Keratinocyte (primary cell): Measurements from ENCODE around the gene ARHGAP24. TPM values are rescaled to one million over a fixed set of nuclear protein-coding genes. Genes with fewer than 3 reads are reported as not detected.

Experiments used
- DNase-seq: peaks from one replicate; pipeline ENCODE4 v3.0.0-alpha.2; 2011; ENCODE audit warnings: low read depth, missing footprints, low spot score
- FAIRE-seq: peaks from 2 replicates; lab custom pipeline; 2011; peaks lifted over from hg19 to GRCh38; lab: Jason Lieb, UNC
- H2AFZ ChIP-seq: 2 replicates; pipeline ENCODE4 v1.6.0; 2012; ENCODE audit warnings: low read length, control low read depth, inconsistent platforms; ENCODE audit not compliant: control insufficient read depth
- H3K27ac ChIP-seq: 2 replicates; pipeline ENCODE4 v1.5.1; 2011; ENCODE audit warnings: low read length; ENCODE audit not compliant: control insufficient read depth, insufficient read depth
- H3K27me3 ChIP-seq: 3 replicates; pipeline ENCODE4 v1.6.0; 2011; ENCODE audit warnings: low read length; ENCODE audit not compliant: control insufficient read depth, insufficient read depth; ENCODE audit errors: extremely low read depth
- H3K36me3 ChIP-seq, 2 experiments: 2 replicates in 1 of 2; 3 replicates in 1 of 2; pipeline ENCODE4 v1.5.1; 2011; ENCODE audit warnings: low read length in 2 of 2, mild to moderate bottlenecking in 1 of 2; ENCODE audit not compliant: control insufficient read depth in 2 of 2, insufficient read depth in 2 of 2; ENCODE audit errors: extremely low read depth in 1 of 2
- H3K4me1 ChIP-seq: 3 replicates; pipeline ENCODE4 v1.5.1; 2011; ENCODE audit warnings: low read length; ENCODE audit not compliant: control insufficient read depth, insufficient read depth; ENCODE audit errors: extremely low read depth
- H3K4me2 ChIP-seq: 3 replicates; pipeline ENCODE4 v1.6.0; 2011; ENCODE audit warnings: low read depth, low read length; ENCODE audit not compliant: control insufficient read depth, insufficient read depth; ENCODE audit errors: extremely low read depth
- H3K4me3 ChIP-seq, 3 experiments: fragments of 200-600 bp in 1 of 3; sonication (generic) in 1 of 3; 2 replicates in 2 of 3; 3 replicates in 1 of 3; pipeline ENCODE4 v1.5.1; 2011 to 2016; ENCODE audit warnings: low read length in 3 of 3, mild to moderate bottlenecking in 3 of 3, control low read depth in 2 of 3, inconsistent platforms in 1 of 3, low read depth in 1 of 3, mixed read lengths in 1 of 3, mixed run types in 1 of 3, moderate library complexity in 1 of 3; ENCODE audit not compliant: control insufficient read depth in 2 of 3, insufficient read depth in 2 of 3; ENCODE audit errors: extremely low read depth in 1 of 3
- H3K79me2 ChIP-seq: 2 replicates; pipeline ENCODE4 v1.6.0; 2012; ENCODE audit warnings: low read length; ENCODE audit not compliant: control insufficient read depth, insufficient read depth
- H3K9ac ChIP-seq: 3 replicates; pipeline ENCODE4 v1.6.0; 2011; ENCODE audit warnings: low read length; ENCODE audit not compliant: control insufficient read depth, insufficient read depth; ENCODE audit errors: extremely low read depth
- H3K9me1 ChIP-seq: 3 replicates; pipeline ENCODE4 v1.6.0; 2011; ENCODE audit warnings: low read length; ENCODE audit not compliant: control insufficient read depth, insufficient read depth; ENCODE audit errors: extremely low read depth
- H3K9me3 ChIP-seq: 2 replicates; pipeline ENCODE4 v1.5.1; 2012; ENCODE audit warnings: low read depth, low read length; ENCODE audit not compliant: control insufficient read depth
- H4K20me1 ChIP-seq: 3 replicates; pipeline ENCODE4 v1.6.0; 2011; ENCODE audit warnings: low read length; ENCODE audit not compliant: control insufficient read depth, insufficient read depth; ENCODE audit errors: extremely low read depth
- EZH2 ChIP-seq: IDR thresholded peaks from one replicate; pipeline ENCODE4 v1.6.1; 2012; ENCODE audit warnings: inconsistent platforms, mild to moderate bottlenecking, low read length, moderate library complexity
- dilution Hi-C: fragments of 300-500 bp; cut with MboI; formaldehyde crosslinking; loops from one replicate; pipeline ENCODE4 v1.7.0; 2020; ENCODE audit warnings: low sequenced_read_pairs; ENCODE audit not compliant: extremely low pct_ligation_motif_present
- polyA plus RNA-seq, 5 experiments: library from polyadenylated mRNA; depleted of rRNA in 3 of 5; stranded (reverse) in 3 of 5; stranded (forward) in 1 of 5; unstranded in 1 of 5; fragments of >200 nt; gene quantifications; 1 replicate in 1 of 5; 2 replicates in 3 of 5; 3 replicates in 1 of 5; pipeline versions ENCODE4 v1.2.1 to v1.2.3, GENCODE V29; 2011 to 2012; ENCODE audit warnings: missing spikeins in 2 of 5, low read depth in 1 of 5, low replicate concordance in 1 of 5
- TF ChIP-seq, protein P1 (sequence below), 3 experiments: IDR thresholded peaks in 1 of 3; conservative IDR thresholded peaks in 1 of 3; optimal IDR thresholded peaks in 1 of 3; 2 replicates in 2 of 3; 3 replicates in 1 of 3; pipeline versions ENCODE3 to v1.5.1; 2011; ENCODE audit warnings: low read length in 3 of 3, mild to moderate bottlenecking in 3 of 3, moderate library complexity in 2 of 3, control low read depth in 1 of 3, inconsistent platforms in 1 of 3; ENCODE audit not compliant: insufficient read depth in 2 of 3; ENCODE audit errors: extremely low read depth in 1 of 3

The ARHGAP24 gene
- polyA plus RNA-seq, 1 donor (not counting 4 experiments of a cell fraction or from before 2014, with no cell fraction given) = 0.87 TPM

DNA sequence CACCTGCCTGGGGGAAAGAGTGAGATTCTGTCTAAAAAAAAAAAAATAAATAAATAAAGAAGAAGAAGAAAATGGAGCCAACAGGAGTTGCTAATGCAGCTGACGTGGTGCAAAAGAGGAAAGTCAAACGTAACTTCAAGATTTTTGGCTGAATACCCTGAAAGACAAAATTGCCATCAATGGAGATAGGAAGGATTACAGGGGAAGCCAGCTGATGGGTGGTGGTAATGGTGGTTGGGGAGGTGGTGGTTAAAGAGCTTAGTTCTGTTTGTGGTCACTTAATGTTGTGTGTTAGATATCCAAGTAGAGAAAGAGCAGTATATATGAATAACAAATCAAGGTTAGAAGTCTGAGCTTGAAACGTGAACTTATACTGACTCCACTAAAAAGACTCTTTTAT lies 225.4 kb downstream of the ARHGAP24 start:
- Histone ChIP-seq H3K9ac (no peak overlapping the region), H2AFZ (no peak overlapping the region), H3K4me1 (no peaks in the 10 kb centered on the region), H3K27ac (no peak overlapping the region), H3K9me3 (no peaks in the 10 kb centered on the region), H4K20me1 (no peaks in the 10 kb centered on the region), H3K9me1 (no peaks in the 10 kb centered on the region), H3K27me3 (no peaks in the 10 kb centered on the region), H3K36me3 (no peaks in the 10 kb centered on the region), H3K4me2 (no peak overlapping the region), H3K79me2 (no peaks in the 10 kb centered on the region), H3K4me3 (no peak overlapping the region)
- FAIRE-seq (no peak), DNase-seq (no peak)
- no peak for TF ChIP-seq EZH2
- TF ChIP-seq, protein P1, sequence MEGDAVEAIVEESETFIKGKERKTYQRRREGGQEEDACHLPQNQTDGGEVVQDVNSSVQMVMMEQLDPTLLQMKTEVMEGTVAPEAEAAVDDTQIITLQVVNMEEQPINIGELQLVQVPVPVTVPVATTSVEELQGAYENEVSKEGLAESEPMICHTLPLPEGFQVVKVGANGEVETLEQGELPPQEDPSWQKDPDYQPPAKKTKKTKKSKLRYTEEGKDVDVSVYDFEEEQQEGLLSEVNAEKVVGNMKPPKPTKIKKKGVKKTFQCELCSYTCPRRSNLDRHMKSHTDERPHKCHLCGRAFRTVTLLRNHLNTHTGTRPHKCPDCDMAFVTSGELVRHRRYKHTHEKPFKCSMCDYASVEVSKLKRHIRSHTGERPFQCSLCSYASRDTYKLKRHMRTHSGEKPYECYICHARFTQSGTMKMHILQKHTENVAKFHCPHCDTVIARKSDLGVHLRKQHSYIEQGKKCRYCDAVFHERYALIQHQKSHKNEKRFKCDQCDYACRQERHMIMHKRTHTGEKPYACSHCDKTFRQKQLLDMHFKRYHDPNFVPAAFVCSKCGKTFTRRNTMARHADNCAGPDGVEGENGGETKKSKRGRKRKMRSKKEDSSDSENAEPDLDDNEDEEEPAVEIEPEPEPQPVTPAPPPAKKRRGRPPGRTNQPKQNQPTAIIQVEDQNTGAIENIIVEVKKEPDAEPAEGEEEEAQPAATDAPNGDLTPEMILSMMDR (optimal IDR thresholded peaks at IDR 0.05 in 1 of 3, IDR thresholded peaks at IDR 0.05 in 1 of 3, conservative IDR thresholded peaks at IDR 0.05 in 1 of 3; ENCODE audit: extremely low read depth in 1 of 3, insufficient read depth in 2 of 3, low read length in 3 of 3) = no peak
- dilution Hi-C loops = no loop called here

GRCh38 chr4:85701861-85702321 lies 226.9 kb downstream of the ARHGAP24 start:
- Histone ChIP-seq H3K4me1 (no peaks in the 10 kb centered on the region), H3K27me3 (no peaks in the 10 kb centered on the region), H2AFZ (no peak overlapping the region), H3K9me1 (no peaks in the 10 kb centered on the region), H3K4me3 (no peak overlapping the region), H3K36me3 (no peaks in the 10 kb centered on the region), H3K9ac (no peak overlapping the region), H3K79me2 (no peaks in the 10 kb centered on the region), H3K9me3 (no peaks in the 10 kb centered on the region), H3K4me2 (no peak overlapping the region), H3K27ac (no peak overlapping the region), H4K20me1 (no peaks in the 10 kb centered on the region)
- DNase-seq (no peak), FAIRE-seq (no peak)
- dilution Hi-C loops = no loop called here
- TF ChIP-seq, protein P1 (optimal IDR thresholded peaks at IDR 0.05 in 1 of 3, IDR thresholded peaks at IDR 0.05 in 1 of 3, conservative IDR thresholded peaks at IDR 0.05 in 1 of 3; ENCODE audit: extremely low read depth in 1 of 3, insufficient read depth in 2 of 3, low read length in 3 of 3) = no peak
- no peak for TF ChIP-seq EZH2
